Astrocyte of the cerebellum (primary cell): ENCODE results near the gene GOLGA6C.

Source experiments
- DNase-seq: peaks from one replicate; pipeline ENCODE4 v3.0.0-alpha.2; 2011; ENCODE audit warnings: low read depth
- H3K4me3 ChIP-seq: 2 replicates; pipeline ENCODE4 v1.5.1; 2011; ENCODE audit warnings: mild to moderate bottlenecking, low read depth, low read length, moderate library complexity
- CTCF ChIP-seq: IDR thresholded peaks from 2 replicates; pipeline ENCODE4 v1.5.1; 2012; ENCODE audit warnings: low read length, low read depth, moderate library complexity, mild to moderate bottlenecking; ENCODE audit errors: missing control alignments
- in situ Hi-C: cut with HindIII; loops from 2 replicates; pipeline ENCODE4 v1.10.0; 2017; ENCODE audit warnings: low sequenced_read_pairs

GOLGA6C gene

GRCh38 chr15:75233504-75234190 is 24.5 kb upstream of the GOLGA6C start:
- DNase-seq = no peak
- in situ Hi-C loops = no loop called here

GRCh38 chr15:75234191-75234810 is 23.8 kb upstream of the GOLGA6C start:
- in situ Hi-C loops = no loop called here

More at GRCh38 chr15:75233504-75234190, 24.5 kb upstream of the GOLGA6C start:
- H3K4me3 ChIP-seq = no peak overlapping the region
- no peak for TF ChIP-seq CTCF

GRCh38 chr15:75235051-75235673 is 23.0 kb upstream of the GOLGA6C start:
- no peak for DNase-seq
- no peak for TF ChIP-seq CTCF
- in situ Hi-C loops = no loop called here

More at GRCh38 chr15:75234191-75234810, 23.8 kb upstream of the GOLGA6C start:
- no peak for TF ChIP-seq CTCF
- DNase-seq = no peak
- H3K4me3 ChIP-seq = no peak overlapping the region

GRCh38 chr15:75235760-75236729 is 22.1 kb upstream of the GOLGA6C start:
- no peak overlapping the region for H3K4me3 ChIP-seq
- DNase-seq = no peak
- no peak for TF ChIP-seq CTCF
- in situ Hi-C loops = no loop called here

More at GRCh38 chr15:75235051-75235673, 23.0 kb upstream of the GOLGA6C start:
- no peak overlapping the region for H3K4me3 ChIP-seq

GRCh38 chr15:75237316-75237982 is 20.7 kb upstream of the GOLGA6C start:
- DNase-seq = no peak
- no peak overlapping the region for H3K4me3 ChIP-seq
- no peak for TF ChIP-seq CTCF
- in situ Hi-C loops = no loop called here
